RPMI7951 (cell line): ENCODE measurements around the gene TICAM2. TPM values are rescaled to one million over a fixed set of nuclear protein-coding genes. Genes with fewer than 3 reads are reported as not detected.

Experiments used
- DNase-seq: peaks from one replicate; pipeline ENCODE4 v3.0.0-alpha.2; 2012; ENCODE audit warnings: low read depth
- total RNA-seq: library from RNA; depleted of rRNA; stranded (reverse); fragments of >200 nt; shearing (Covaris generic); gene quantifications from 2 replicates; pipeline ENCODE4 v1.2.3, GENCODE V29; 2014

TICAM2 gene
- total RNA-seq, 1 experiment from 2014 or later = 11.7 TPM

DNA sequence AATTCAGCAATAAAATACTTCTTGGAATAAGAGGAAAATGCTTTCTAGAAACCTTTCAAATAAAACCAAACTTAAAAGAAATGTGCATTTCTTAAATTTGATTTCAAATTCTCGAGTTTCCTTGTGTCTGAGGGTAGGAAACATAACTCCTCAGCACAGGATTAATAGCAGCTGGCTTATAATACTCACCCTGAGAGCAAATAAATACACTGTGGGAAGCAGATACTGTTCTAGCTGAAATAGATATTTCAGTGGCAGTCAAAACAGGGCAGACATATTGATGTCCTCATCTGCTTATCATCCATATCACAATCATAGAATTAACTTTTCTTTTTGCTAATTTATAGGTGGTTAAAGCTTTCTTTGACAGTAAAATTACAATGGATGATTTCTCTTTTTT is 33.6 kb downstream of the TICAM2 start:
- DNase-seq = no peak

DNA sequence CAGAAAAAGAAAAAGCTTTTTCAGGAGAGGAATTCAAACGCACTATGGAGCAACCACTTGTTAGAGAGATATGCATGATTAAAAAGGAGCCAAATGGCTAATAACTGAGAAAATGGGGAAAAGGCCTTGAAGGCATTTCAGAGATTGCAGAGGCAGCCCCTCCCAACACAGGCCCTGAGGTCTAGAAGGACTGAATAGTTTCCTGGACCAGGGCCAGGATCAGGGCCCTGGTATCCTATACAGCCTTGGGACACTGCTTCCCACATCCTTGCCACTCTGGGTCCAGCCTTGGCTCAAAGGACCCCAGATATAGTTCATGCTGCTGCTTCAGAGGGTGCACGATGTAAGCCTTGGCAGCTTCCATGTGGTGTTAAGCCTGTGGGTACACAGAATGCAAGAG is 37.0 kb downstream of the TICAM2 start:
- peak; percentile 51 for DNase-seq

GRCh38 chr5:115561176-115561575 is 41.1 kb downstream of the TICAM2 start:
- no peak for DNase-seq

- peak; percentile 42 for DNase-seq
Measured at GRCh38 chr5:115559524-115559923, 42.8 kb downstream of the TICAM2 start.

- DNase-seq = no peak
Measured at GRCh38 chr5:115558388-115558956, 43.8 kb downstream of the TICAM2 start.

DNA sequence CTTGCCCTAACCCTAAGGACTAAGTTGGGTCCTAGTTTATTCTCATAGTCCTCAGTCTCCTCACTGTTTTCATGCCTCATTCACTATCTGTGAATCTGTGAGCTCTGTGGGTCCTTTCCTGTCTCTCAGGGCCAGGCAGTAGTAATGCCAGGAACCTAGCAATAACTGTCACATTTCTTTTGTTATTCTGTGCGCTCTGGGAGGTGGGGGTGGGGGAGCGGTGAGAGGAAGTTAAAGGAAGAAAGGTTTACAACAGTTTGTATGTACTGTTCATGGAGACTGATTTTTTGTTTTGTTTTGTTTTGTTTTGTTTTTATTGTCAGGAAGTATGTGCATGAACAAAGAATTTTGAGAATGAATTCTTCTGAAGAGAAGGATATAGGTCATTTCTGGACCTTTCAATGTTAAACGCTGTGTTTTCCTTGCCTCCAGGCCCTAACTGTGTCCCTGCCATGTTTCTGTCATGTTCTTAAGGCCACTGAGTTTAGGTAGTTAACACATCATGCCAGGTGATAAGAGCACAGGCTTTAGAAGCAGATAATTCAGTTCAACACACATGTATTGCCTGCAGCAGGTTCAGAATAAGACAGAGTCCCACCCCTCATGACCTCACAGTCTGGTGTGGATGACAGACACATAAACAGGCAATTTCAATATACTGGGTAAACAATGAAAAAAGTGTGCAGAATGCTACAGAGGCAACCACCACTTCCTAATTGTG is 44.5 kb downstream of the TICAM2 start:
- no peak for DNase-seq

DNA sequence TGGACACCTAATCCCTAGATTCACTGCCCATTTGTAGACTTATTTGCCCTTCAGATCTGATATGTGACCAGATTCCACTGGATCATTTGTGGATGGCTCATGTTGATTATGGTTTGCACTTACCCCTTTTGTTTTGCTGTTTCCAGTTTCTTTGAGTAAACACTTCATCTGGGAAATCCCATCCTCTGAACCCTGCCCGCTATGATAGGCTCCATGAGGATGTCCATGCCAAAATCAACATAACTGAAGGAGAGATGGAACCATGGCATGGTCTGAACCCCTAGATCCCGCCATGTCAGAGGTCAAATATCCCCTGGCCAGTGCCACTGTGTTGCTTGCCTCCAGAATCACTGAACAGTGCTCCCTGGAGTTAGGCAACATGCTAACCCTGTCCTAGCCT is 46.0 kb downstream of the TICAM2 start:
- no peak for DNase-seq

GRCh38 chr5:115555084-115555633 is 47.1 kb downstream of the TICAM2 start:
- DNase-seq = no peak

- no peak for DNase-seq
Measured at GRCh38 chr5:115553082-115553481, 49.2 kb downstream of the TICAM2 start.

GRCh38 chr5:115551415-115551814 is 50.9 kb downstream of the TICAM2 start:
- DNase-seq = peak; percentile 39

DNA sequence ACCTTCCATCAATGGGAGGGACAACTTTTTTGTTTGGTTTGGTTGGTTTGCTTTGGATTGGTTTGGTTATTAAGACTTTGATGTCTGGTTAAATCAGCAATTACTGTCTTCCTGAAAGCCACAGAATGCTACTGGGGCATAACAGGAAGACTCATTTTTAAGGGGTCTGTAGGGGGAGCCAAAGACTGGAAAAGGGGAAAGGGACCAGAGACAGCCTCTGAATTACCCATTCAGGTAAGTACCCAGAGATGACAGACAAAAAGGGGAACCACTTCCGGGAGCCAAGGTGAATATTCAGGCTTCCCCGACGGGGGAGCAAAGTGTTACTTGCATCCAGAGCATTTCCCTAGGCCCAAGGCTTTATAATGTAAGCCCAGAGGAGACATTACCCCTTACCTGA is 53.1 kb downstream of the TICAM2 start:
- DNase-seq = no peak

GRCh38 chr5:115548683-115549082 is 53.6 kb downstream of the TICAM2 start:
- DNase-seq = no peak

DNA sequence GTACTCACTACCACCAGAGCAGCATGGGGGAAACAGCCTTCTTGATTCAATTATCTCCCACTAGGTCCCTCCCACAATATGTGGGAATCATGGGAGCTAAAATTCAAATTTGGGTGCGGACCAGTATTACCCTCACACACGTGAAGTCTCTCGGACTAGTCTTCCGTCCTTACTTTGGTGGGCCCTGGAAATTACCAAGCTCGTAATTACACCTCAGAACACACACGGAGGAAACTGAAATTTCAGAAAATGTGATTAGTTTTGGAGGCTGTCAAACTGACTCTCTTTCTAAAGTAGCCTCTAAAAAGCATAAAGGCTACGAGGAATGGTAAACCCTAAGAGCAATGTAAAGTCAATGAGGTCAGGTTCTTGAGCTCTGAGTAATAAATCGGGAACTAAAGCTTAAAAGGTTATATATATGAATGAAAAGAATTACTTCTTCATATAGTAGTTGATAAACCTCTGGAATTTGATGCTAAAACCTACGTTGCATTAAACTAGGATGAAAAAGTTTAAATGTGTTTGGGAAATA is 56.9 kb downstream of the TICAM2 start:
- no peak for DNase-seq

- DNase-seq = peak; percentile 95
Measured at GRCh38 chr5:115544436-115545350, 57.6 kb downstream of the TICAM2 start, which contains the start of gene FEM1C. TSS of gene FEM1C (minus strand) at chr5:115544775. CDS start at chr5:115543493, 1,282 bp downstream.

- no peak for DNase-seq
Measured at GRCh38 chr5:115544043-115544435, 58.2 kb downstream of the TICAM2 start.

- peak; percentile 54 for DNase-seq
Measured at GRCh38 chr5:115543365-115544042, 58.8 kb downstream of the TICAM2 start.

DNA sequence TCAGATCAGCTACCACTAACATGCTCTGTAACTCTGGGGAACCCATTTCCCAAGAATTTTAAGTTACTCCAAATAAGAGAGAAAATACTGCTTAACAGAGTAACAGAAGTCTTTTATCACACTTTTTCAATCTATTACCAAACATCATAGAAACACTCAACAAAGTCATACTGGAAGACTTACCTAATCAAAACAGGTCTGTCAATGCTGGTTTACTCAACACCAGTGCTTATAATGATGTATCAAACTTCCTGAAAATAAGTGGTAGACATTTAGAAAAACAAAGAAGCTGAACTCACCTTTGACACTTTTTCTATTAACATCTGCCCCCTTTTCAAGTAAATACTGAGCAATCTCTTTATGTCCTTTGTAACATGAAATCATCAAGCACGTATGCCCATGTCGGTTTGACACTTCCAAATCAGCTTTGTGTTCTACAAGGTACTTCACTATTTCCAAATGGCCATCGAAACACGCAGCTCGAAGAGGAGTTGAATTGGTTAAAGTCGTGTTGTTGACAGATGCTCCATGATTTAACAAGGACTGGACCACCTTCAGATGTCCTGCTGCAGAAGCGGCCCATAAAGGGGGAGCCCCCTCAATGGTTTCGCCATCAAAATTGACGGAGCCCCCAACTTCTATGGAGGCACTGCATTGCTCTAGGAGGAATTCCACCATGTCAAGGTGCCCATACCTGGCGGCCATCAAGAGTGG is 59.5 kb downstream of the TICAM2 start:
- DNase-seq = no peak

GRCh38 chr5:115542086-115542485 is 60.2 kb downstream of the TICAM2 start:
- no peak for DNase-seq

DNA sequence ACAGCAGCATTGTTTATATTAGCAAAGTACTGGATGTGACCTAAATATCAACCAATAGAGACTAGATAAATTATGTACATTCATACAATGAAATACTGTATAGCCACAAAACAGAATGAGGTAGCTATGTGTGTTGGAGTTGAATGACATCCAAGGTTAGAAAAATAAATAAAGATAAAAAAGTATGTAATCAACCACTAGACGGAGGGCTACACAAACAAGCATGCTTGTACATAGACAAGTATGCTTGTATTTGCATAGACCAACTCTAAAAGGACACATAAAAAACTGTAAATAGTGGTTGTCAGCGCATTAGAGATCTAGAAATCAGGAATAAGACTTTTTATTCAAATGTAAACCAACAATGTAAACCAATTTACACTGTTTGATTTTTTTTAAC is 60.7 kb downstream of the TICAM2 start:
- DNase-seq = no peak

- no peak for DNase-seq
Measured at GRCh38 chr5:115535479-115536035, 66.7 kb downstream of the TICAM2 start.
